DMS53 treated with DMSO at 0.1 percent for 48 hours (cell line): ENCODE data around the gene PHKG2.

Source experiments
- DNase-seq: peaks from one replicate; lab custom pipeline; 2025; ENCODE audit not compliant: unreplicated experiment; lab: John Stamatoyannopoulos, UW

PHKG2 gene

GRCh38 chr16:30793508-30794069 lies 45.4 kb downstream of the PHKG2 start:
- DNase-seq, result no peak

- no peak for DNase-seq
Measured at GRCh38 chr16:30794634-30795033, 46.4 kb downstream of the PHKG2 start.

DNA sequence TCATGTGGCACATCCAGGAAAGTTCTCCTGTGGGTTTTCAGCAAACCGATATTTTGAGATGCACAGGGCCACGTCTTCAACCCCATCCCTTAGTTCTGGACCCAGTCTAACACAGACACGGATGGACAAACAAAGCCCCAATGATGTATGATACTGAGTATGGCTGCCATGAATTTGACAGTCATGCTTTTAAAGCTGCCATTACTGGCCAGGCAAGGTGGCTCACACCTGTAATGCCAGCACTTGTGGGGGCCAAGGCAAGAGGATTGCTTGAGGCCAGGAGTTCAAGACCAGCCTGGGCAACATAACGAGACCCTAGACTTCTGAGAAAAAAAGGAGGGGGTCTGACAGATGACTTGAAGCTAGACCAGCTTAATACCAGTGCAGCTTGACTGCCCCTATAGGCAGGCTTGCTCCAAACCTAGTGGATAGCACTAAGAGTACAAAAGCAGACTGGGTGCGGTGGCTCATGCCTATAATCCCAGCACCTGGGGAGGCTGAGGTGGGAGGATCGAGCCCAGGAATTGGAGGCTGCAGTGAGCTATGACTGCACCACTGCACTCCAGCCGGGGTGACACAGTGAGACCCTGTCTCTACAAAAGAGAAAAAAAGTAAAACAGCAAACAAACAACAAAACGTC lies 49.6 kb downstream of the PHKG2 start:
- no peak for DNase-seq
